Osteoblast (primary cell): ENCODE data around the gene FOXM1. TPM values are rescaled to one million over a fixed set of nuclear protein-coding genes. Genes with fewer than 3 reads are reported as not detected.
"Not testable (repeated sequence)": the region's sequence is repeated elsewhere in the genome, so short reads cannot be mapped to it uniquely, and the experiment has no call there.

Experiments used
- DNase-seq: peaks from one replicate; pipeline ENCODE4 v3.0.0; 2011; ENCODE audit warnings: low spot score, mixed read lengths; ENCODE audit not compliant: insufficient read length; ENCODE audit errors: missing footprints
- H2AFZ ChIP-seq: 2 replicates; pipeline ENCODE4 v1.6.0; 2011; ENCODE audit warnings: mild to moderate bottlenecking, low read length
- H3K27ac ChIP-seq: 2 replicates; pipeline ENCODE4 v1.5.1; 2011; ENCODE audit warnings: mild to moderate bottlenecking, low read depth, low read length, moderate library complexity
- H3K27me3 ChIP-seq: 2 replicates; pipeline ENCODE4 v1.6.0; 2012; ENCODE audit warnings: mild to moderate bottlenecking, control low read depth, inconsistent platforms, low read length, moderate library complexity; ENCODE audit not compliant: insufficient read depth
- H3K36me3 ChIP-seq: 2 replicates; pipeline ENCODE4 v1.5.1; 2011; ENCODE audit warnings: mild to moderate bottlenecking, low read length, control low read depth, moderate library complexity; ENCODE audit not compliant: insufficient read depth
- H3K4me1 ChIP-seq: 2 replicates; pipeline ENCODE4 v1.5.1; 2011; ENCODE audit warnings: mild to moderate bottlenecking, low read length, control low read depth, moderate library complexity; ENCODE audit not compliant: insufficient read depth
- H3K4me2 ChIP-seq: 2 replicates; pipeline ENCODE4 v1.6.0; 2011; ENCODE audit warnings: mild to moderate bottlenecking, low read length; ENCODE audit not compliant: insufficient read depth
- H3K4me3 ChIP-seq: fragments of 200-600 bp; sonication (generic); 3 replicates; pipeline ENCODE4 v1.5.1; 2012; ENCODE audit warnings: mild to moderate bottlenecking, low read length, inconsistent platforms; ENCODE audit not compliant: insufficient read depth
- H3K79me2 ChIP-seq: 2 replicates; pipeline ENCODE4 v1.6.0; 2012; ENCODE audit warnings: mild to moderate bottlenecking, low read length, control low read depth, inconsistent platforms; ENCODE audit not compliant: insufficient read depth
- H3K9me3 ChIP-seq: 2 replicates; pipeline ENCODE4 v1.5.1; 2011; ENCODE audit warnings: low read depth, low read length, control low read depth
- H4K20me1 ChIP-seq: 2 replicates; pipeline ENCODE4 v1.6.0; 2012; ENCODE audit warnings: mild to moderate bottlenecking, low read length, control low read depth; ENCODE audit not compliant: insufficient read depth
- total RNA-seq: library from RNA; depleted of rRNA; stranded (reverse); fragments of >200 nt; gene quantifications from 2 replicates; pipeline ENCODE4 v1.2.3, GENCODE V29; 2012
- TF ChIP-seq, protein P1 (sequence below): IDR thresholded peaks from 2 replicates; pipeline ENCODE4 v1.5.1; 2011; ENCODE audit warnings: mild to moderate bottlenecking, low read depth, low read length, moderate library complexity; ENCODE audit errors: extremely low read depth

Gene FOXM1
- total RNA-seq, 1 donor: 3.3 TPM

DNA sequence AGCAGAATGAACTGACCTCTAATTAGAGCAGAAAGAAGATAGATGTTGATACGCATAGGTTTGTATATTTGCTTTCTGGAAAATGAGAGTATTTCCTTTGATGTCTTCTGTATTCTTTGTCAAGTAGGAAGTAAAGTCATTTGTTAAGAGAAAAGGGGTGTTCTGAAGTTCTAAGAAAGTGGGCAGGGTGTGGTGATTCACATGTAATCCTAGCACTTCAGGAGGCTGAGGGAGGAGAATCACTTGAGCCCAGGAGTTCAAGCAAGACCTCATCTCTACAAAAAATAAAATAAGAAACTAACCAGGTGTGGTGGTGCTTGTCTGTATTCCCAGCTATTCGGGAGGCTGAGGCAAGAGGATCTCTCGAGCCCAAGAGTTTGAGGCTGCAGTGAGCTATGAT, 2.9 kb upstream of the FOXM1 start:
- H2AFZ ChIP-seq: no peak overlapping the region
- peaks cover 15% of the 10 kb centered on the region for H3K4me1 ChIP-seq
- H3K9me3 ChIP-seq: no peaks in the 10 kb centered on the region
- H3K27ac ChIP-seq: no peak overlapping the region
- no peak for DNase-seq
- no peak overlapping the region for H3K4me3 ChIP-seq
- H3K27me3 ChIP-seq: no peaks in the 10 kb centered on the region
- peaks cover 84% of the 10 kb centered on the region for H3K79me2 ChIP-seq
- TF ChIP-seq, protein P1, sequence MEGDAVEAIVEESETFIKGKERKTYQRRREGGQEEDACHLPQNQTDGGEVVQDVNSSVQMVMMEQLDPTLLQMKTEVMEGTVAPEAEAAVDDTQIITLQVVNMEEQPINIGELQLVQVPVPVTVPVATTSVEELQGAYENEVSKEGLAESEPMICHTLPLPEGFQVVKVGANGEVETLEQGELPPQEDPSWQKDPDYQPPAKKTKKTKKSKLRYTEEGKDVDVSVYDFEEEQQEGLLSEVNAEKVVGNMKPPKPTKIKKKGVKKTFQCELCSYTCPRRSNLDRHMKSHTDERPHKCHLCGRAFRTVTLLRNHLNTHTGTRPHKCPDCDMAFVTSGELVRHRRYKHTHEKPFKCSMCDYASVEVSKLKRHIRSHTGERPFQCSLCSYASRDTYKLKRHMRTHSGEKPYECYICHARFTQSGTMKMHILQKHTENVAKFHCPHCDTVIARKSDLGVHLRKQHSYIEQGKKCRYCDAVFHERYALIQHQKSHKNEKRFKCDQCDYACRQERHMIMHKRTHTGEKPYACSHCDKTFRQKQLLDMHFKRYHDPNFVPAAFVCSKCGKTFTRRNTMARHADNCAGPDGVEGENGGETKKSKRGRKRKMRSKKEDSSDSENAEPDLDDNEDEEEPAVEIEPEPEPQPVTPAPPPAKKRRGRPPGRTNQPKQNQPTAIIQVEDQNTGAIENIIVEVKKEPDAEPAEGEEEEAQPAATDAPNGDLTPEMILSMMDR: no peak
- peaks cover 5% of the 10 kb centered on the region for H4K20me1 ChIP-seq
- H3K4me2 ChIP-seq: no peak overlapping the region
- no peaks in the 10 kb centered on the region for H3K36me3 ChIP-seq

DNA sequence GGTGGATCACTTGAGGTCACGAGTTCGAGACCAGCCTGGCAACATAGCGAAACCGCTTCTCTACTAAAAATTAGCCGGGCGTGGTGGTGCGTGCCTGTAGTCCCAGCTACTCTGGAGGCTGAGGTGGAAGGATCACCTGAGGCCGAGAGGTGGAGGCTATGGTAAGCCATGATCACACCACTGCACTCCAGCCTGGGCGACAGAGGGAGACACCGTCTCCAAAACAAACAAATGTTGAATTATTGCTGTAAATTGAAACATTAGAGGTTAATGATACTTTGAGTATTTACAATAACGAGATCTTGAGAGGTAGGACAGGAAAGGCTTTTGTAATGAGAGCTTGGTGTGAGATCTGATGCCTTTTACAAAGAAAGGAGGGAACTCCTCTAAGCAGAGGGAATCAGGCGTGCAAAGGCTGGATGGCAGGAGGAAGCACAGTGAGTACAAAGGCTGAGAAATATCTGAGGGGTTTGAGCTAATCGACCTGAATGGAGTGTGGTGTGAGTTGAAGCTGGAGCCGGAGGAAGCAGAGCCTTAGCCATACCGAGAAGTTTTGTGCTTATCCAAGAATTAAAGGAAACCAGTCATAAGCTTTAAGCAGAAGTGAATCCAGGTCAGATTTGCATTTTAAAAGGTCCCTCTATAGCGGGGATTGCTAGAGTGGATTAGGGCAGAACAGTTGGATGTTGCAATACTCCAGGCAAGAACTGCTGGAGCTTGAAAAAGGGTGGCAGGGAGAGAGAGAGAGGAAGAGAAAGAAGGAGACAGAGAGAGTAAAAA, 1.2 kb upstream of the FOXM1 start:
- H3K36me3 ChIP-seq: no peaks in the 10 kb centered on the region
- peaks cover 5% of the 10 kb centered on the region for H4K20me1 ChIP-seq
- peak overlapping the region; percentile 86 for H3K4me2 ChIP-seq
- H3K27me3 ChIP-seq: no peaks in the 10 kb centered on the region
- peak overlapping the region; percentile 99 for H2AFZ ChIP-seq
- peak overlapping the region; percentile 94 for H3K4me3 ChIP-seq
- no peaks in the 10 kb centered on the region for H3K9me3 ChIP-seq
- peak overlapping the region; percentile 98 for H3K27ac ChIP-seq
- DNase-seq: peak; percentile 81
- H3K4me1 ChIP-seq: peaks cover 15% of the 10 kb centered on the region
- TF ChIP-seq, protein P1: no peak
- peaks cover 84% of the 10 kb centered on the region for H3K79me2 ChIP-seq

DNA sequence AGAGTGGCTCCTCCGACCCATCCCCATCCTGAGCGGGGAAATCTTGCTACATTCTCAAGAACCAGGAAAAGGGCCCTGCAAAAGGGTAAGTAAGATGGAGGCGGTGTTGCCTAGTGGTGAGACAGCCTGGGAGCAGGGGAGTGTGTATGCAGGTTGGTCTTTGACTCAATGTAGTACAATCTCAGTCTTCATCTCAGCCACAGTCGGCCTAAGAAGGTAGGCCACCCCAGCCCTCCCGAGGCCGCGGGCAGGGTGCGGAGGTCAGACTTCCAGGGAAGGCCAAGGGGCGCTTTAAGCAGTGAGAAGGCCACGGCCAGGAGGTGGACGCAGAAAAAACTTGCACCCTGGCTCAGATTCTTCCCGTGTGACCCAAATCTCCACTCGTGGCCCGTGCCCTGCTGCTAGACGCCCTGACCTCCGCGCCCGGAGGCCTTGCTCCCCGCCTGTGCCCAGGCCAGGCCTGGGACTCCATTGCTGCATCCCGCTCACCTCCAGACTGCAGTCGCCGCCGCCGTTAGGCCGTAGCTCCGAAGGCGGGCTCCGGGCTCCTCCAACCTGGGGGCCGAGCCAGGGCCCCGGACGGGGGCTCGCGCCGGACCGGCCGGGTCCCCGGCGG, 435 bp downstream of the FOXM1 start:
- TF ChIP-seq, protein P1: no peak
- Histone ChIP-seq H3K79me2 (peaks cover 80% of the 10 kb centered on the region), H3K4me3 (peak overlapping the region; percentile 94), H2AFZ (peak overlapping the region; percentile 99), H3K4me2 (peak overlapping the region; percentile 98), H3K27me3 (no peaks in the 10 kb centered on the region), H3K9me3 (no peaks in the 10 kb centered on the region), H3K27ac (peak overlapping the region; percentile 72), H3K4me1 (peaks cover 15% of the 10 kb centered on the region), H3K36me3 (no peaks in the 10 kb centered on the region), H4K20me1 (peaks cover 5% of the 10 kb centered on the region)
- DNase-seq: peak; percentile 77

DNA sequence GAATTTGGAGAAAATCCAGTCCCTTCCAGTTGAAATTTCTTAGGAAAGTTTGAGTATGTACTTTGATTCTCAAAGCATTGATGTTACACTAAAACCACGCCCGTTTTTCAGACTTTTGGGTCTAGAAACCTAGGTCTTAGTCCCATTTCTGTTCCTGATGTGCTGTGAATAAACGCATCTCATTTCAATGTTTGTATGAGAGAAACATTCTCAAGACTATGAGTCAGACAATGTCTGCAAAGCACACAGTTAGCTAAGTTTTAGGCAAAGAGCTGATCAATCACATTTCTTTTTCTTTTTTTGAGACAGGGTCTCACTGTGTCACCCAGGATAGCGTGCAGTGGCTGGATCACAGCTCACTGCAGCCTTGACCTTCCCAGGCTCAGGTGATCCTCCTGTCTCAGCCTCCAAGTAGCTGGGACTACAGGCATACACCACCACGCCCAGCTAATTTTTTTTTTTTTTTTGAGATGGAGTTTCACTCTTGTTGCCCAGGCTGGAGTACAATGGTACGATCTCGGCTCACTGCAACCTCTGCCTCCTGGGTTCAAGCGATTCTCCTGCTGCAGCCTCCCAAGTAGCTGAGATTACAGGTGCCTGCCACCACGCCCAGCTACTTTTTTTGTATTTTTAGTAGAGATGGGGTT, 7.9 kb downstream of the FOXM1 start:
- H3K27ac ChIP-seq: not testable (repeated sequence)
- H2AFZ ChIP-seq: peak overlapping the region; percentile 60
- DNase-seq: peak; percentile 87

More for the DNA sequence above, 7.9 kb downstream of the FOXM1 start:
- H3K9me3 ChIP-seq, H3K27me3 ChIP-seq, H3K4me3 ChIP-seq, H3K4me2 ChIP-seq, H4K20me1 ChIP-seq, H3K4me1 ChIP-seq: not testable (repeated sequence)
- peaks cover 15% of the 10 kb centered on the region for H3K79me2 ChIP-seq
- peaks cover 33% of the 10 kb centered on the region for H3K36me3 ChIP-seq
